Measurements from ENCODE around the gene SBSN.

GRCh38 chr19:35569281-35569781 is 41.2 kb upstream of the SBSN start:
- TF ChIP-seq POLR2A (IDR thresholded peaks at IDR 0.05; ENCODE audit: low read length): no peak
- no peak for TF ChIP-seq GATA1 (IDR thresholded peaks at IDR 0.05; ENCODE audit: low read depth, low read length)

Data from erythroblast (primary cell).